OCI-LY7 (cell line): ENCODE measurements around the gene OSBPL1A. TPM values are rescaled to one million over a fixed set of nuclear protein-coding genes. Genes with fewer than 3 reads are reported as not detected.
A peak's percentile ranks its signal among the peaks of the same experiment; 100 is the strongest.

Experiments used
- Bru-seq: library from RNA; stranded (reverse); fragments of 400-500 nt; gene quantifications from one replicate; lab custom pipeline; 2021; lab: Mats Ljungman, UMichigan
- BruChase-seq, 2 experiments: library from RNA; stranded (reverse); fragments of 400-500 nt; gene quantifications; one replicate each; lab custom pipeline; 2021; lab: Mats Ljungman, UMichigan
- BruUV-seq: library from RNA; stranded (reverse); fragments of 400-500 nt; replicated peaks from 2 replicates; lab custom pipeline; 2021; lab: Mats Ljungman, UMichigan
- CTCF ChIA-PET: fragments of 300-600 bp; sonication (Branson Sonifier 250); formaldehyde crosslinking; loops from one replicate; lab custom pipeline; 2022; ENCODE audit warnings: antibody characterized with exemption; ENCODE audit not compliant: unreplicated experiment; lab: Charles Lee
- POLR2A ChIA-PET: fragments of 300-600 bp; sonication (Branson Sonifier 250); formaldehyde crosslinking; loops from one replicate; lab custom pipeline; 2022; ENCODE audit warnings: antibody characterized with exemption; lab: Charles Lee
- DNase-seq: peaks from one replicate; pipeline ENCODE4 v3.0.0-alpha.2; 2015; ENCODE audit warnings: low spot score
- H2AFZ ChIP-seq: fragments of 200-600 bp; sonication (generic), shearing (Covaris generic); 2 replicates; pipeline ENCODE4 v1.6.1; 2014; ENCODE audit warnings: mild to moderate bottlenecking, antibody characterized with exemption, low read length, moderate library complexity
- H3K27ac ChIP-seq: fragments of 200-600 bp; sonication (generic); 2 replicates; pipeline ENCODE4 v1.5.1; 2014; ENCODE audit warnings: mixed run types, low read depth, mild to moderate bottlenecking, moderate library complexity, low read length, inconsistent platforms; ENCODE audit not compliant: poor library complexity, severe bottlenecking
- H3K36me3 ChIP-seq: fragments of 200-600 bp; sonication (generic); 2 replicates; pipeline ENCODE4 v1.6.1; 2014; ENCODE audit warnings: mild to moderate bottlenecking, antibody characterized with exemption, low read length, moderate library complexity, mixed read lengths; ENCODE audit not compliant: insufficient read depth
- H3K4me1 ChIP-seq: fragments of 200-600 bp; sonication (generic); 2 replicates; pipeline ENCODE4 v1.5.1; 2014; ENCODE audit warnings: mild to moderate bottlenecking, low read length; ENCODE audit not compliant: insufficient read depth, poor library complexity, severe bottlenecking
- H3K4me2 ChIP-seq: fragments of 200-600 bp; sonication (generic); 2 replicates; pipeline ENCODE4 v1.6.1; 2014; ENCODE audit warnings: mild to moderate bottlenecking, low read length
- H3K4me3 ChIP-seq: fragments of 200-600 bp; sonication (generic); 2 replicates; pipeline ENCODE4 v1.5.1; 2014; ENCODE audit warnings: mild to moderate bottlenecking, low read depth, low read length; ENCODE audit not compliant: poor library complexity, severe bottlenecking
- H3K79me2 ChIP-seq: fragments of 200-600 bp; sonication (generic); 2 replicates; pipeline ENCODE4 v1.6.1; 2016; ENCODE audit warnings: low read depth, mild to moderate bottlenecking, low read length, moderate library complexity, mixed read lengths; ENCODE audit not compliant: insufficient read depth
- H3K9me2 ChIP-seq: fragments of 200-600 bp; sonication (generic); 2 replicates; pipeline ENCODE4 v1.6.1; 2016; ENCODE audit warnings: mild to moderate bottlenecking, low read length, mixed read lengths; ENCODE audit not compliant: insufficient read depth
- H3K9me3 ChIP-seq: fragments of 200-600 bp; sonication (generic); 2 replicates; pipeline ENCODE4 v1.6.1; 2014; ENCODE audit warnings: mild to moderate bottlenecking, mixed run types, low read length, mixed read lengths
- H4K20me1 ChIP-seq: fragments of 200-600 bp; sonication (generic); 2 replicates; pipeline ENCODE4 v1.6.1; 2014; ENCODE audit warnings: mild to moderate bottlenecking, antibody characterized with exemption, low read length, moderate library complexity, mixed read lengths; ENCODE audit not compliant: insufficient read depth
- EZH2phosphoT487 ChIP-seq: fragments of 200-600 bp; sonication (generic); IDR thresholded peaks from 2 replicates; pipeline ENCODE4 v1.6.1; 2018; ENCODE audit warnings: low read depth, borderline replicate concordance, mild to moderate bottlenecking, mixed run types, antibody characterized with exemption, low read length, moderate library complexity, mixed read lengths
- intact Hi-C: fragments of 100-400 bp; cut with micrococcal nuclease; formaldehyde crosslinking; loops from one replicate; pipeline ENCODE4 v1.10.0; 2022; ENCODE audit not compliant: unreplicated experiment
- long read RNA-seq: library from polyadenylated mRNA; stranded (forward); transcript quantifications from one replicate; pipeline ENCODE4 v2.0.0, GENCODE V29; 2022
- total RNA-seq, 2 experiments: library from RNA; depleted of rRNA in 1 of 2; stranded (reverse); fragments of >200 nt in 1 of 2; shearing (Covaris generic) in 1 of 2; gene quantifications; 2 replicates each; pipeline ENCODE4 v1.2.3, GENCODE V29; 2014 to 2022
- TF ChIP-seq, protein P1 (sequence below): fragments of 200-600 bp; sonication (generic); conservative IDR thresholded peaks from 2 replicates; pipeline ENCODE4 v1.5.1; 2014; ENCODE audit warnings: mild to moderate bottlenecking, antibody characterized with exemption, low read length, moderate library complexity, mixed read lengths

Gene OSBPL1A
- total RNA-seq (2014; rRNA removed; shearing (Covaris generic)) = 0.06 and 1.4 TPM in 2 replicates
- total RNA-seq (2022) = 0.59 and 0.65 TPM in 2 replicates
- Bru-seq, nascent RNA = percentile 11 among the genes with signal in this experiment
- BruChase-seq, experiment 1, labeled RNA remaining after a 6-hour chase = percentile 6 among the genes with signal in this experiment
- BruChase-seq, experiment 2, labeled RNA remaining after a 2-hour chase = percentile 8 among the genes with signal in this experiment
- long read RNA-seq, partial matches to known transcripts = 0 of 2 reads
- long read RNA-seq, other reads (novel, unspliced or antisense) = 2 of 2 reads

DNA sequence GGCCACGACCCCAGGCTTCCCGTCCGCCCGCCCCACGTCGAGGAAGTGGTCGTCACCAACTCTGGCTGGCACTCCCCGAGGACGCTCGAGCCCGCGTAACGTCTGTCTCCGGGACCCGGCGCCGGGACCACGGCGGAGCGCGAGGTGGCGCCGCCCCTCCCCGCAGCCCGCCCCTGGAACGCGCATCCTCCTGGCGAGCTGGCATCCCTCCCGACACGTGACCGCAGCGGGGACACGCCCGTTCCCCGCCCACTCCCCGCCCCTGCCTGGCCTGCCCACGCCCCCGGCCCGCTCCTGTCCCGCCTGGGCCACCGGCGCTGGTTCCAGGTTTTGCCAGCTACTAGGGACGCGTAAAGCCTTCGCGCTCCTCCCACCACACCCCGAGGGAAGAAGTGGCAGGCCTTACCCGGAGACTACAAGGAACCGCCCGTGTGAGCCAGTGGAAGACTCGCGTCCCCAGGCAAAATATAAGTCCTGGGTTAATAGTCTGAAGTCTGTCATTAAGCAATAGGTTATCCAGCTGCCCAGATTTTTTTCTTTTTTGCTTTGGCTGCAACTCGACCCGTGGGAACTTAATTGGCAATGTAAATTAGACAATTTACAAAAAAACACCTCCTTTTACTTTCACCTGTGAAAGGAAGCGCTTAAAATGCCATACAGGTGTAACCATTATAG, at the start of gene OSBPL1A:
Gene OSBPL1A (minus strand): TSS at position 131 of the 675 bp plus-strand sequence. CDS start 20,291 bp downstream, outside the sequence.
- peak within 1 kb of the TSS; percentile 66 for H3K4me3 ChIP-seq
- H3K79me2 ChIP-seq = no peaks in the 10 kb centered on the region
- H3K9me3 ChIP-seq = no peaks in the 10 kb centered on the region
- TF ChIP-seq, protein P1, sequence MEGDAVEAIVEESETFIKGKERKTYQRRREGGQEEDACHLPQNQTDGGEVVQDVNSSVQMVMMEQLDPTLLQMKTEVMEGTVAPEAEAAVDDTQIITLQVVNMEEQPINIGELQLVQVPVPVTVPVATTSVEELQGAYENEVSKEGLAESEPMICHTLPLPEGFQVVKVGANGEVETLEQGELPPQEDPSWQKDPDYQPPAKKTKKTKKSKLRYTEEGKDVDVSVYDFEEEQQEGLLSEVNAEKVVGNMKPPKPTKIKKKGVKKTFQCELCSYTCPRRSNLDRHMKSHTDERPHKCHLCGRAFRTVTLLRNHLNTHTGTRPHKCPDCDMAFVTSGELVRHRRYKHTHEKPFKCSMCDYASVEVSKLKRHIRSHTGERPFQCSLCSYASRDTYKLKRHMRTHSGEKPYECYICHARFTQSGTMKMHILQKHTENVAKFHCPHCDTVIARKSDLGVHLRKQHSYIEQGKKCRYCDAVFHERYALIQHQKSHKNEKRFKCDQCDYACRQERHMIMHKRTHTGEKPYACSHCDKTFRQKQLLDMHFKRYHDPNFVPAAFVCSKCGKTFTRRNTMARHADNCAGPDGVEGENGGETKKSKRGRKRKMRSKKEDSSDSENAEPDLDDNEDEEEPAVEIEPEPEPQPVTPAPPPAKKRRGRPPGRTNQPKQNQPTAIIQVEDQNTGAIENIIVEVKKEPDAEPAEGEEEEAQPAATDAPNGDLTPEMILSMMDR = no peak
- TF ChIP-seq EZH2phosphoT487 = no peak
- ChIA-PET POLR2A (no interaction called here), CTCF (interaction anchor here (0.6 to 0.7 kb wide), 2 partner anchors 17 to 483 kb away, joined by 5 read pairs; no protein-coding TSS in a partner anchor)
- peak; percentile 72 for DNase-seq
- BruUV-seq = no TSS peak
- H2AFZ ChIP-seq = peak within 1 kb of the TSS; percentile 73; the same call in 1 of the 2 replicates
- H4K20me1 ChIP-seq = no peaks in the 10 kb centered on the region
- intact Hi-C loops = loop anchor here (10.0 kb wide), 1 partner anchor 223 kb away; no protein-coding TSS in a partner anchor
- H3K27ac ChIP-seq = no peak within 1 kb of the TSS
- peaks cover 7% of the 10 kb centered on the region for H3K4me1 ChIP-seq
- peak within 1 kb of the TSS; percentile 85 for H3K4me2 ChIP-seq
- H3K36me3 ChIP-seq = no peaks in the 10 kb centered on the region
- no peaks in the 10 kb centered on the region for H3K9me2 ChIP-seq

DNA sequence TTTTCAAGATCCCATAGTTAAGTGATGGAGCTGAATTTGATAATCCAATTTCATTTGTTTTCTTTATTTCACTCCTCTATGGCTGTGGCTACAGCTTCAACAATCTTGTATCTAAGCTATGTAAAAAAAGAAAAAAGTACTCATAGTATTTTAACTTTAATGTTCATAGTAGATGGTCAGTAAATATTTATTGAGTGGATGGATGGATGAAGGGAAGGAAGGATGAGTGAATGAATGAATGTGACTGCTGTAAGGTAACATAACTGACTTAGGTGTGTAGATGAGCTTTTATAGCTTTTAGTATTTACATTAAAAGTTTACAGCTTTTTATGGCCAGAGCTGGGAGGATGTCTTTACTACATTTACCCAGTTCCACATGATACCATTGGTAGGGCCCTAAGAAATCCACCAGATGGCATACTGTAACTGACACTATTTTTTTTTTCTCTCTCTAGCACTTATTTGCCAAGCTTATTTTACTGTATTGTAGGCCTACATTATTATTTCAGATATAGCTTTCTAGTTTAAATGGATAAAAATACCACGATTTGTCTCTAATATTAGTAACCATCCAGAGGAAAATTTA, 49.4 kb upstream of the OSBPL1A start:
- Histone ChIP-seq H3K9me3 (no peaks in the 10 kb centered on the region), H3K4me3 (no peak overlapping the region), H3K9me2 (no peaks in the 10 kb centered on the region), H4K20me1 (no peaks in the 10 kb centered on the region), H3K4me1 (no peaks in the 10 kb centered on the region), H3K36me3 (no peaks in the 10 kb centered on the region), H2AFZ (no peak overlapping the region), H3K4me2 (no peak overlapping the region), H3K27ac (no peak overlapping the region), H3K79me2 (no peaks in the 10 kb centered on the region)
- intact Hi-C loops = no loop called here
- DNase-seq = peak; percentile 3
- no TSS peak for BruUV-seq
- ChIA-PET POLR2A (interaction anchor here (0.5 to 0.9 kb wide), 3 partner anchors 12 to 1404 kb away, joined by 3 to 5 read pairs (median 3); no protein-coding TSS in a partner anchor), CTCF (interaction anchor here (0.7 to 2.3 kb wide), 3 partner anchors 9 to 45 kb away, joined by 3 to 11 read pairs (median 4); no protein-coding TSS in a partner anchor)
- TF ChIP-seq, protein P1 = peak; percentile 49
- no peak for TF ChIP-seq EZH2phosphoT487
